HG03280 (cell line): ENCODE measurements around the gene UTP25.
"Not testable (repeated sequence)": the region's sequence is repeated elsewhere in the genome, so short reads cannot be mapped to it uniquely, and the experiment has no call there.

Experiments
- ATAC-seq: cut with Tn5 transposase; IDR thresholded peaks from one replicate; pipeline ENCODE4 v1.9.1; 2021; ENCODE audit warnings: mild to moderate bottlenecking, moderate library complexity; ENCODE audit not compliant: unreplicated experiment

UTP25 gene

DNA sequence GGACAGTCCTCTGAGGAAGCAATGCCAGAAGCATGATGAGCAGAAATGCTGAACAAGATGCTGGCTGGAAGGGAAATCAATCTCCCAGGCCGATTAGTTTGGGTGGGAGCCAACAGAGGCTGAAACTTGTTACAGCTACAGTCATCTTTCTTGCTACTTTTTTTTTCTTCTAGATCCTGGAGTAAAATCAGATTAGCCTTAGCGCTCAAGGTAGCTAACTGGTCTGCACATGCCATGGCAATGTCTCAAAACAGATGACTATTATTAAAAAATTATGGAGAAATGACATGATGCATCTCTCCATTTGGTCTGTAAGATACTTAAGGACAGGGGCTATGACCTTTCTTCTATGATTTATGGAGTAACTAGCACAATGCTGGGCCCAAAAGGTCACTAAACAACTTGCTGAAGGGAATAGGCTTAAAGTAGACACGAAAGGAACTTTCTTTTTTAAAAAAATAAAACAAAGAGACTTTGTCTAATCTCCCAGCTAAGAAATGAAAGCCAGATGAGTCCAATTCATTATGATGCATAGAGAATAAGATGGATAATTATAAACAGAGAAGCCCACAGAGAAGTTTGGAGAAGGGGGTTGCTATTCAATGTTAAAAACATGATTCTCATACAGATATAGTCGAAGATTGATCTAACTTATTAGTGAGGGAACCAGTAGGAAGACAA, 42.5 kb downstream of the UTP25 start:
- no peak for ATAC-seq

DNA sequence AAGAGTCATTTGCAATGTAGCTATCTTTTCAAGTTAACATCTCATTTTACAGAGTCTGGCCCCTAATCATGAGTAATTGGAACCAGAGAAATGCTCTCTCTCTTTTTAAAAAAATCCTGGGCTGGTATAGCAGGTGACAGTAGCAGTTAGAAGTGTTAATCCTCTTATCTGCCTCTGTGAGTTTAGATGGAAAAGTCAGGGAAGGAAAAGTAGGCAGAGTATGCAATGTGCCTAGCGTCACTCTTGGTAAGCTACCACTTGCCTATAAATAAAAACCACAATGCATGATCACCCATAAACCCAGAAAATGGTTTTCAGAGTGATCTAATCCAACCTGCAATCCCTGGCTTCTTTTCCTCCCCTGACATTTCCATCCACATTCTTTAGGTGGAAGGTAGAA, 43.2 kb downstream of the UTP25 start:
- ATAC-seq: no peak

DNA sequence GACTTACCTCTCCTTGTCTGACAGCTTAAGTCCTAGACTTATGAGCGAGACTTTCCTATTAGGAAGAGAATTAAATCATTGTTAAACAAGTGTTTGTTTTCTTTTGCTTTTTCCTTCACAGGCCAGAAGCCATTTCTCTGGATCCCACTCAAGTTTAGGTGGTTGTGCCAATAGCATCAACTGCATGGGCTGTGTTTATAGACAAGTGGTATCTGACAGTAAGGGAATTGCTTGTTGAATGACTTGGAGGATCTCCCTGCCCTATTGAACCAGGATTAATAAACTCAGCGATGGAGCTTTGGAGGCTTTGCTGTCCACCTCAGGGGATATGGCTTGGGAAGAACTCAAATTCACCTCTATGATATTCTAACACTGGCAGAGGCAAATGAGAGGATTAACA, 43.7 kb downstream of the UTP25 start:
- ATAC-seq: no peak

DNA sequence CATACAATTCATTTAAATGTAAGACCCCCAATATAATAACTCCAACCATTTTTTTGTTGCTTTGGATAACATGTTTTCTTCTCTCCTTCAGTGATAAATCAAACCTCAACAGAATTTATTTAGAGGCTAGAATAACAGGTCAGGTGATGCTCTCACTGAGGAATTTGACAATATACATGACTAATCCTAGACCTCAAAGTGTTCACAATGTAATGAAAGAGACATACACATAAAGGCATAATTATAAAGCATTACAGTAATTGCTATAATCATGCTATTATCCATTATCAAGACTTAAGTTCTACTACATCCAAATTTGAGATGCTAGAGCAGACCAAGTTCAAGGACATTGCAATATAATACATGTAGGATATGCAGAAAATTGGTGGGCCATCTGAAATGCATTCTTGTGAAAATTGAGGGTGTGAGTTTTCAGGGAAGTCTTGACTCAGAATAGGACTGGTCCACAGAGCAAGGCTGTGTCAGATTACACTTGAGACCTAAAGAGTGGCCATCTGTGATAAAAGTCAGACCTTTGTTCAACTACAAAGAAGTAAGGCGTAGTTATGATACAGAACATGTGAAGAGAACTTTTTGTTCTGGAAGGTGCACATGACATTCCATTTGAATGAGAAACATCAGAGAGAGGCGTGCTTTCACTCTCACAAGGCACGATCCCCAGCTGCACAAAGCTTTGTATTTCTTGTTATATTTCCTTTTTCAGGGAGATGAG, 45.5 kb downstream of the UTP25 start:
- ATAC-seq: no peak

DNA sequence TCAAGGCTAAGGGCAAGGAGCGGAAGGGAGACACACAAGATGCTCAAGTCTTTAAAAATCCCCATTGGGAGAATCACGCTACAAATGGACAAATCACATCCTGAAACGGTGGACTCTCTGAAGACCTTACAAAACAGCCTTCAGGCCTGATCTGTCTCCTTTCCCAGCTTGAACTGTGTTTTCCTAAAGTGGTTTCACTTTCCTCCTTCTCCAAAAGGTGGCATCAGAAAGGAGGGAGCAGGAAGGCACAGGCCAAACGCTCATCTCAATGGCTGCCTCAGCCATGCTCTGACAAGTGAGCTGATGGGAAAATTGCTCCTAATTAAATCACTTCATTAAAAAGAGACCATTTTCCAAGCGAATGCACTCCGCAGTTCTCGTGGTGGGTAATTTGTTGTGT, 47.7 kb downstream of the UTP25 start:
- ATAC-seq: no peak

DNA sequence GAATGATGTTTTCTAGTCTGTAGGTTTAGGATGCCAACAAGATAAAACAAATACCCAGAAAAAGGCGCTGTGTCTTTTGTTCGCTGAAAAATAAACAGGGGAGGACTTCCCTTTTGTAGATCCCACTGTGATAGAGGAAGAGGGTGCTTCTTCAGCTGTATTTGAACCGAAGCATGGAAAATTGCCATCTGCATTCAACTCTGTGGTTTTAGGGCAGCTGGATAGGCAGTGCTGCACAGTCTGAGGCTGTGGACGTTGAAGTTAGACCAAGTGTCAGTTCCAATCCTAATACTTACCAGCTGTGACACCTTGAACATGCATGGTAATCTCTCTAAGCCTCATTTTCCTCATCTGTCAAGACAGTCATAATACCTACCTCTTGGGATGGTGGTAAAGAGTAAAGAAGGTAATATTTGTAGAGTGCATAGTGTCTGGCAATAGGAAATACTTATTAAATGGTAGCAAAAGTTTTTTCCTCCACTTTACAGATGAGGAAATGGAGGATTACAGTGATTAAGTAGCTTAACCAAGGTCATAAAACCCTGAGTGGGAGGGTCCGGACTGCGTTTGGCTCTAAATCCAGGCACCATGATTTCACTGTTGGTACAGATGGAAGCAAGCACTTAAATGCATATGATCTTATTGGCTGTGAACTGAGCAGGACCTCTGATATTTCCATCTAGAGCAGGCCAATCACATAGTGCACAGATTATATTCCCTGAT, 48.5 kb downstream of the UTP25 start:
- ATAC-seq: no peak

DNA sequence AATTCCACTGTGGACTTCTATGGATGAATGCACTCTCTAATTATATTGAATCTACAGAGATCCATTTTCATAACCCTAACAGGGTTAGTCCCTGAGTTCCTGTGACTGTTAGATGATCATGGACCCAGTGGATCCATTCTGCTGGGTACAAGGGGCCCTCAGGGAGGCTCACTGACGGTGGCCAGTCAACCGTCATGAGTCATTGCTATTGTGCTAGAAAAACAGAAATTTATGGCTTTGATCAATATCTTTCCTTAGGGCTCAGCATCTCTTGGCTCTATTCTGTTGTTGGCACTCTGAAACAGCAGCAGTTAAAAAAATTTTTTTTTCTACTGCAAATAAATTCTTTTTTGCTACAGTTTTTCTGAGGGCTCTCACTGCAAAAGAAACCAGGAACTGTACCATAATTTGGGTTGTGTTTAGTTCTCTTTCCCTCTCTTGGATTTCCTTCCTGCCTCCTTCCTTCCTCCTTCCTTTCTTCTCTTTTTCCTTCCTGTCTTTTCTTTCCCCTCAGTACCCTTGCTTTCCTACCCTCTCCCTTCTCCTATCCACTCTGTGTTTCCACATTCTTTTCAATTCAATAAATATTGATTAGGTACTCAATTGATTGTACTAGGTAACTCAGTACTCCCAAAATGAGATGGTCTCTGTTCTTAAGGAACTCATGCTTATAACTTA, 49.5 kb downstream of the UTP25 start:
- no peak for ATAC-seq

DNA sequence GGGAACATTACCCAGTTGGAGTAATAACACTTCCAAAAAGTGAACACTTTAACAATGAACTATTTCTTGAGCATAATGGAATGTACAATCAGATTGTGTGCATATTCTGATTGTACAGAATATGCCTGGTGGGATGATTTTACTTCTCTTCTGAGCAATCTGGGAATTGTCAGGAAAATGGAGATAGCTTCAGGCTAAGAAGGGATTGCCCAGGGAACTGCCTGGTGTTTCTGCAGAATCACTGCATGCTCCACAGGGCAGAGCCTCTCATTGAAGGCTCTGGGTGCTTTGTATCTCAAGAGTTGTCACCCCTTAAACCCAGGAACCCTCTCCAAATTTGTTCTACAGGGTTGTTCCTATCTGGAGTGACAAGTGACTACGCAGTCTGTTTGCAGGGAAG, 51.2 kb downstream of the UTP25 start:
- no peak for ATAC-seq

DNA sequence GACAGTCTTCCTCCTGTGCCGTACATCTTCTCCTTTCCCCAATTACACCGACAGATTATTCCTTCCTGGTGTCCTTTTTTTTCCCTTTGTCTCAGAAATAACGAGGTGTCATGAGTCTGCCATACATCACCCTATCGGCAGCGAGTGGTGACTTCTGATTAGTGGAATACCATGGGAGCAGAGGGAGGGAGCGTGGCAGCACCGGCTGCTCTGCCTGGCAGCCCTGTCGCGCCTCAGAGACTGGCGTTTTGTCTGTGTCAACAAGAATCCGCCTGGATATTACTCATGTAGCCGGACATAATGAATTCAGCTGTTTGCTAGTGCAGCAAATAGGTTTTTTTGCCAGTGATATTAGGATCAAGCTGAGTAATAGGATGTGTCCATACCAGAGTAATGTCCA, 51.8 kb downstream of the UTP25 start:
- ATAC-seq: no peak

DNA sequence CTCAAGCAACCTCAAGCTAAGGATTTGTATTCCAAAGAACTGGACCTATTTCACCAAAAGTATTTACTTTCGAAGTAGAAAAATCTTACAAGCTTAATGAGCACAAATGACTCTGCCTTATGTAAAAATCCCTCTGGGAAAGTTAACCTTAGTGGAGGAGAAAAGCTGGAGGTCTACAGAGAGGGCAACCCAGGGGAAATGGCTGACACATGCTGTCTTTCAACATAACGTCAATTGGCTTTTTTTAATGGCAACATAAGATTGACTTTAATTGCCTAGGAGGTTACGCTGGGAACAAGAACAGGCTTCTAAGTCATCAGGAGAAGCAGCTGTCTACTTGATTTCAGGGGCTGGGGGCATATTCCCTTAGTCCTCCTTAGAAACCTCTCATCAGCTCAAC, 52.3 kb downstream of the UTP25 start:
- ATAC-seq: no peak

DNA sequence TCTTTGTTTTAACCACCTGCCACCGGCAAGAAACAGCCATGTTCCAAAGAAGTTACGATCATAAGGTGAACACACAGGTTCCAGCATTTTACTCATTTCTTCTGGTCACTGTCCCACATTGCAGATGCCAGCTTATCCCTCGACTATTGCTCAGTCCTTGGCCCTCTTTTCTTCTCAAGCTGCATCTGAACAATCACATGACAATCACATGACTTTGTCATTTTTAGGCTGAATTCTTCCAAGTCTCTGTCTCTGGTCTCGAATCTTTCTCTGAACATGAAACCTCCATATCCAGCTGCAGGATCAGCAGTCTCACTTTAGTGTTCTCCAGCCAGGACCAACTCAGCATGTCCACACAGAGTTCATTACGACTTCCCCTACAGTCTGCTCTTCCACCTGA, 53.8 kb downstream of the UTP25 start:
- no peak for ATAC-seq

DNA sequence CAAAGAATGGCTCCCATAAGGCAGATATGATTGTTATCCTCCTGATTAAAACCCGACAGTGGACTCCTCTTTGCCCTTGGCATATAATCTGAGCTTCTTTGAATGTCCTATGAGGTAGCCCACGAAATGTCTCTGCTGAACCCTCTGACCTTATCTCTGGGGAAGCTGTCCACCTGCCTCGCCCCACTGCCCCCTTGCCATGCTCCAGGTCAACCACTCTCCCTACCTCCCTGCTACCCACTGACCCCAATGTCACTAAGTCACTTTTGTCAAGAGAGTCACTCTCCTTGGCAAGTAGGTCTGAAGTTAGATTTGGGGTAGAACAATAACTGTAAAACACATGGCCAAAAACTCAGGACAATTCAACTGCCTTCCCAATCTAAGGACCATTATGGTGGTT, 54.5 kb downstream of the UTP25 start:
- no peak for ATAC-seq

DNA sequence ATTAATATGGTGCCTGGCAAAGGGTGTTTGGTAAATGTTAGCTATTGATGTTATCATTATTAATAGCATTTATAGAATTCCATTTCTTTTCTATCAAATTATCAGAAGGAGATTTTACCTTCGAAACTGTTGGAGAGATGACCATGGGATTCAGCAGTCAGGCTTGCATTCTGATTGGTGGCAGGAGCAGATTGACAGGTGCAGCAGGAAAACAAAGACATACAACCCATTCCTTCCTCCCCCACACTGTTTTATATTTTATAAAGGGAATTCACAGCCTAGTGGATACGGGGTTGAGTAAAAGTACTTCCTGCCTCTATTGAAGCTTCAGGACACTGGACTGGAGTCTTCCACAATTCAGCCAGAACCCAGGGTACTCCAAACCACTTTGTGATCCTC, 55.2 kb downstream of the UTP25 start:
- ATAC-seq: no peak

DNA sequence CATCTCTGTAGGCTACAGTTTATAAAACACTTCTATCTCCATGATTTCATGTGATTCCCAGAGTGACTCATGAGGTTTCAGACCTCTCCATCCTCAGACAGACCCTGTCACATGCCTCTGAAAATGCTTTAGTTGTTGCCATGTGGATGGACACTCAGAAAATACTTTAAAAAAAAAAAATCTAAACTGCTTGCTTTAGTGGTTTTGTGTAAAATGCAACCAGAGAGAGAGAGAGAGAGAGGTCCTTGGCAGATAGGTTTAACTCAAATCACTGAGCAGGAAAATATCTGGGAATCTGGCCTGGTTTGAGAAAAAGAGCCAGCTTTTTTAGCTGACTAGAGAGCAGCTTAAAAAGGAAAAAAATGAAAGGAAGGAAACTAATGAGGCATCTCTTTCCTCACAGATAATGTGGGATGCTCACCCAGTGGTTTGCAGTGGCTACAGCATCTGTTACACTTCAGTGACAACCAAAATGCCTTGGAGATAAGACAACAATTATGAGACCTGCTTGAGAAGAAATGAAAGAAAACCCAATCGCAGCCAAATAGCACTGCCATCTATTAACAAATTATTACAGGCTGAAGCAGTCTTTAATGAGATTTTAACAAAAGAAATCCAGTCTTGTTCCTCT, 55.7 kb downstream of the UTP25 start:
- ATAC-seq: no peak

DNA sequence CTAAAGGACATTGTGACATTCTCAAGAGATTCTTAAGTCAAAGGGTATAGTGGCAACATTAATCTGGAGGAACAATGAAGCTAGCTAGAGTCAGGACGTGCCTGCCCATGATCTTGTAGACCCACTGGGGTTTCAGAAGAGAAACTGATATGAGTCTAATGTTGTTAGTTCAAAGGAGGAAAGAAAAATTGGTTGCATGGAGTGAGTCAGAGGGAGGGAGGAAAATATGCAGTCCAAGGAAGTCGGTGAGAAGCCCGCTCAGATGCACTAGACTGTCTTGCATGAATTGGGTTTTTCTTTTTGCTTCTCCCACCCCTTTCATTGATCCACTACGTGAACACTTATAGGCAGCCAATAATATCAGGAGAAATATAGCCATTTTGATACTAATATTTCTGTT, 56.5 kb downstream of the UTP25 start:
- ATAC-seq: no peak

DNA sequence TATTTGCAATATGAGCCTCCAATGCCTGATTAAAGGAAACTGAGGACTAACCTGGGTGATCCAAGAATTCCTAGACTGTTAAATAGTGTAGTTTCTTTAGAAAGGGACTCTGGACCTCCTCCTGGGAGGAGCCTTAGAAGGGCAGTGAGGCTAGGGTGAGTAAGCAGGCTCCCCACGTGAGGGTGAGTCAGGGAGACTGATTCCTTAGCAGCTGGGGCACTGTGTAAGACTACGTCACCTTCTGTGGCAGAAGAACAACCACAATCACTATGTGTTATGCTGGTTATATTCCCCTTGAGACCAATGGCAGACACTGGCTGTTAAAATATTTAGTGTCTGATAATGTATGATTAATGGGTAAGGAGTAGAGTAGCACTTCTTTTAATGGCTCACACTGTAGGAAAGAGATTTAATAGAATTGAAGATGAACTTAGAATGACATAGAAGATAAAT, 56.9 kb downstream of the UTP25 start:
- peak; percentile 77 for ATAC-seq

DNA sequence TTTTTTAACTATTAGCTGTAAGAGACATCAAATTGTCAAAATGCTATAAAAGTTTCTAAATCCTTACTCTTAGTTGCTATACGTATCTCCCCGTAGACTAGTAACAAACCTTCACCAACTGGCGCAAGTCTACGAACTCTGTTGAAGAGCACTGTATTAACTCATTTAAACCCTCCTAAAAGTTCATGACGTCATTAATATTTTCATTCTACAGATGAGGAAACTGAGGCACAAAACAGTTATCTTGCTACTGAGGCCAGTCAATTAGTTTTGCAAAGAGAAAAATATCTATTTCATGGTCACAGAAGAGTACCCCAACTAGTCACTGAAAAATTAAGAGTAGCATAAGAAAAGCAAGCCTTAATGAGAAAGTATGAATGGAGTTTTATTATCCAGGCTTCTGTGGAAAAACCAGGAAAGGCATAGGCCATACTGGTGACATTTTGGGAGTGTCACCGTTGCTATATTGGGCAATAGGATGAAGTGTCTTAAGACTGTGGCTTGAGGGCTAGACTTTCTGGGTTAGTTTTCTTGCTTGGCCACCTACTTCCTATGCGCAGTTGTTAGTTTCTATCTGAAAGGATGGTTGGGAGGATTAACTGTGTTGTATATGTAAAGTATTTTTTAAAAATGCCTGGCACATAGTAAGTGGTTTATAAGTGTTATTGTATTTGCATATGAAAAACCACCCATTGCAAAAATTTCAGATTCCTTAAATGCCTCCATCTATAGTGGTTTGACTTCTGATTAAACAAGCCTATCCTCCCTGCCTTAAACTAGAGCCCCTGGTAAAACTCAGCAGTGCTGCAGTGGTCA, 57.8 kb downstream of the UTP25 start:
- ATAC-seq: no peak

DNA sequence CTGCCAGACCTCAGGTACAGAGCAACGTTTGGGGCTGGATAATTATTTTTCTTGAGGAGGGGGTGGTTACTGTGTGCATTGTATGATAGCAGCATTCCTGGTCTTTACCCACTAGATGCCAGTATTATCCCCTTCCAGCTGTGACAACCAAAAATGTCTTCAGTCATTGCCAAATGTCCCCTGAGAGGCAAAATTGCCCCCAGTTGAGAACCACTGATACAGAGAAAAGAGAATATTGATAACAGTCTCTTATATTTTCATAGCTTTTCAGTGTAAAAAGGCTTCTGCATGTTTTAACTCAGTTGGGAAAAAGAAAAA, 58.4 kb downstream of the UTP25 start:
- ATAC-seq: no peak

DNA sequence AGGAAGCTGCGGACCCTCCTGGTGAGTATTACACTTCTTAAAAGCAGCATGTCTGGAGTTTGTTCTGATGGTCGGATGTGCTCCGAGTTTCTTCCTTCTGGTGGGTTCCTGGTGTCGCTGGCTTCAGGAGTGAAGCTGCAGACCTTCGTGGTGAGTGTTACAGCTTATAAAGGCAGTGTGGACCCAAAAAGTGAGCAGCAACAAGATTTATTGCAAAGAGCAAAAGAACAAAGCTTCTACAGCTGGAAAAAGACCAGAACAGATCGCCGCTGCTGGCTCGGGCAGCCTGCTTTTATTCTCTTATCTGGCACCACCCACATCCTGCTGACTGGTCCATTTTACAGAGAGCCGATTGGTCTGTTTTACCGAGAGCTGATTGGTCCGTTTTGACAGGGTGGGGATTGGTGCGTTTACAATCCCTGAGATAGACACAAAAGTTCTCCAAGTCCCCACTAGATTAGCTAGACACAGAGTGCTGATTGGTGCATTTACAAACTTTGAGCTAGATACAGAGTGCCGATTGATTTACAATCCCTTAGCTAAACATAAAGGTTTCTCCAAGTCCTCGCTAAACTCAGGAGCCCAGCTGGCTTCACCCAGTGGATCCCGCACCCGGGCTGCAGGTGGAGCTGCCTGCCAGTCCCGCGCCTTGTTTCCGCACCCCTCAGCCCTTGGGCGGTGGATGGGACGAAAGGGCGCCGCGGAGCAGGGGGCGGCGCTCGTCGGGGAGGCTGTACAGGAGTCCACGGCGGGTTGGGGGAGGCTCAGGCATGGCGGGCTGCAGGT, 60.7 kb downstream of the UTP25 start:
- not testable (repeated sequence) for ATAC-seq

DNA sequence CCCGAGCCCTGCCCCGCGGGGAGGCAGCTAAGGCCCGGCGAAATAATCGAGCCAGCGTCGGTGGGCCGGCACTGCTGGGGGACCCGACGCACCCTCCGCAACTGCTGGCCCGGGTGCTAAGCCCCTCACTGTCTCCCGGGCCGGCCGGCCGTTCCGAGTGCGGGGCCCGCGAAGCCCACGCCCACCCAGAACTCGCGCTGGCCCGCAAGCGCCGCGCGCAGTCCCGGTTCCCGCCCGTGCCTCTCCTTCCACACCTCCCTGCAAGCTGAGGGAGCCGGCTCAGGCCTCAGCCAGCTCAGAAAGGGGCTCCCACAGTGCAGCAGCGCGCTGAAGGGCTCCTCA, 61.3 kb downstream of the UTP25 start:
- ATAC-seq: no peak
